K562 (cell line): ENCODE measurements around the gene HSPE1. TPM values are rescaled to one million over a fixed set of nuclear protein-coding genes. Genes with fewer than 3 reads are reported as not detected.

ENCODE experiments used
- CBX1 ChIP-seq: sonication (generic); IDR thresholded peaks from 2 replicates; pipeline ENCODE4 v1.6.1; 2016; ENCODE audit warnings: antibody characterized with exemption, low read depth, mild to moderate bottlenecking
- FOXJ3 ChIP-seq: sonication (generic); formaldehyde crosslinking; IDR thresholded peaks from 2 replicates; pipeline ENCODE4 v1.4.0; 2020; ENCODE audit warnings: mild to moderate bottlenecking, missing genetic modification reagents
- GABPB2 ChIP-seq: fragments of 250-450 bp; sonication (Bioruptor Pico); conservative IDR thresholded peaks from 2 replicates; pipeline ENCODE4 v1.5.1; 2021; ENCODE audit warnings: mild to moderate bottlenecking
- HDAC2 ChIP-seq: fragments of 450-650 bp; IDR thresholded peaks from 2 replicates; pipeline ENCODE4 v1.6.1; 2016; ENCODE audit warnings: mild to moderate bottlenecking
- MXI1 ChIP-seq: IDR thresholded peaks from 2 replicates; pipeline ENCODE4 v1.6.1; 2011; ENCODE audit warnings: low read depth, mild to moderate bottlenecking, improper control_type of control experiment, low read length
- MYNN ChIP-seq, 2 experiments: sonication (generic); formaldehyde crosslinking in 1 of 2; IDR thresholded peaks; 2 replicates each; pipeline versions ENCODE4 v1.5.0 to v1.6.1; 2016 to 2020; ENCODE audit warnings: antibody characterized with exemption in 1 of 2, missing genetic modification reagents in 1 of 2
- PURB ChIP-seq: sonication (generic); formaldehyde crosslinking; IDR thresholded peaks from 2 replicates; pipeline ENCODE4 v1.9.0; 2021; ENCODE audit warnings: low read depth, mild to moderate bottlenecking, missing genetic modification reagents
- RFX5 ChIP-seq: IDR thresholded peaks from 2 replicates; pipeline ENCODE4 v1.6.1; 2011; ENCODE audit warnings: low read depth, mild to moderate bottlenecking, improper control_type of control experiment, low read length
- SMARCA5 ChIP-seq: fragments of 450-650 bp; IDR thresholded peaks from 2 replicates; pipeline ENCODE4 v1.6.1; 2016
- ZNF253 ChIP-seq: fragments of 250-450 bp; sonication (Bioruptor Pico); conservative IDR thresholded peaks from 2 replicates; pipeline ENCODE4 v1.6.1; 2021; ENCODE audit warnings: mild to moderate bottlenecking
- ZNF347 ChIP-seq: fragments of 450-650 bp; formaldehyde crosslinking; IDR thresholded peaks from 2 replicates; pipeline ENCODE4 v1.4.0; 2020; ENCODE audit warnings: low read depth, mild to moderate bottlenecking, moderate library complexity
- ZNF778 ChIP-seq: fragments of 450-650 bp; formaldehyde crosslinking; IDR thresholded peaks from 2 replicates; pipeline ENCODE4 v1.4.0; 2020; ENCODE audit warnings: mild to moderate bottlenecking, moderate library complexity
- polyA plus RNA-seq, 8 experiments: library from polyadenylated mRNA; depleted of rRNA in 4 of 8; stranded (reverse) in 5 of 8; unstranded in 3 of 8; fragments of >200 nt; fragmentation: Nextera tagmentation in 2 of 8; fragmentation: Illumina TruSeq in 1 of 8; extraction: Ambion mirVana in 2 of 8; extraction: Trizol in 1 of 8; gene quantifications; 2 replicates each; pipeline versions ENCODE4 v1.2.1 to v1.2.3, GENCODE V29; 2011 to 2014; ENCODE audit warnings: inconsistent platforms in 1 of 8, missing spikeins in 1 of 8
- total RNA-seq, 7 experiments: library from RNA; depleted of rRNA in 6 of 7; stranded (reverse); fragments of >200 nt in 6 of 7; fragmentation: Illumina TruSeq in 2 of 7; extraction: Trizol in 2 of 7; gene quantifications; 2 replicates each; pipeline versions ENCODE4 v1.2.1 to v1.2.3, GENCODE V29; 2011 to 2021; ENCODE audit warnings: low replicate concordance in 1 of 7
- TF ChIP-seq, protein P1 (sequence below), 2 experiments: fragments of 450-650 bp; conservative IDR thresholded peaks; 2 replicates each; pipeline ENCODE4 v1.6.1; 2017; ENCODE audit warnings: mild to moderate bottlenecking in 2 of 2, moderate library complexity in 2 of 2
- TF ChIP-seq, protein P2 (sequence below): fragments of 450-650 bp; IDR thresholded peaks from 2 replicates; pipeline ENCODE4 v1.6.1; 2016; ENCODE audit warnings: mild to moderate bottlenecking, moderate library complexity
- TF ChIP-seq, protein P3 (sequence below): sonication (generic); formaldehyde crosslinking; IDR thresholded peaks from 2 replicates; pipeline ENCODE4 v1.9.0; 2022; ENCODE audit warnings: mild to moderate bottlenecking, missing genetic modification reagents

HSPE1 gene
- total and polyA plus RNA-seq, 9 of the 15 experiments (the other 6 are each of a cell fraction or from before 2014, with no cell fraction given) = 223 to 1,007 (median 612) TPM

DNA sequence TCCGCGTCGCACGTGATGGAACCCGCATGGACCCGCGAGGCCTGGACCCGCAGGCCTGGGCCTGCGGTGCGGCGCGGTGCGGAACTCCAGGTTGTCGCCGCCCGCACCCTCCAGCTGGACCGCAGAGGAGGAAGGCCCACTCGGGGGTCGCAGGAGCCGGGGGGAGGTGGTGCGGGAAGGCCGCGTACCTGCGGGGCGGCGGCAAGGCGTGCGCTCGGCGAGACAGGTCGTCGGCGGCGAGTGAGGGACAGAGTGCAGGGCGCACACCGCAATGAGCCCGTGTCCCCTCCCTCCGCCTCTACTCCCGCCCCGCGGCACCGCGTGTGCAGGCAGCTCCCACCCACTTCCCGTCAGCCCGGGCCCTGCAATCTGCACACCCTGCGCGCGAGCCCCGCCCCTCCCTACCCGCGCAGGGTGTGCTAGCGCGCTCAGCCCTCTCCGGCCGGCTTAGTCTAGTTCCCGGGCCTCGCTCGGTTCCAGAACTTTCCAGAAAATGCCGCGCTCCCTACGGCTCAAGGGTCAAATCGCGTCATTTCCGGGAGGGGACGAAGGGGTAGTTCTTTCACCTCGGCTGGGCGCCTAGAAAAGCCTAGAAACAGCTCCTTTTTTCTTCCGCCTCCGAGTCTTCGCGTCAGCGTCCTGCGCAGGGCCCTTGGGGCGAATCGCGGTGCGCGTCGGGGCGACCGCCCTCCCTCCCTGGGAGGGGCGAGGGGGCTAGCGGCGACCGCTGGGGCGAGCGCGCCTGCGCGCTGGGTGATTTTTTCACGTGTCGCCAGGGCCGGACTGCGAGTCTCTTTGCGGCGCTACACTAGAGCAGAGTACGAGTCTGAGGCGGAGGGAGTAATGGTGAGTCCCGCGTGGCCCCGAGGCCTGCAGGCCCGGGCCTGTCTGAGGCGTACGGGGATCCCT is at the start of gene HSPE1, which contains the start of gene HSPD1 (continued):
- TF ChIP-seq, protein P1, sequence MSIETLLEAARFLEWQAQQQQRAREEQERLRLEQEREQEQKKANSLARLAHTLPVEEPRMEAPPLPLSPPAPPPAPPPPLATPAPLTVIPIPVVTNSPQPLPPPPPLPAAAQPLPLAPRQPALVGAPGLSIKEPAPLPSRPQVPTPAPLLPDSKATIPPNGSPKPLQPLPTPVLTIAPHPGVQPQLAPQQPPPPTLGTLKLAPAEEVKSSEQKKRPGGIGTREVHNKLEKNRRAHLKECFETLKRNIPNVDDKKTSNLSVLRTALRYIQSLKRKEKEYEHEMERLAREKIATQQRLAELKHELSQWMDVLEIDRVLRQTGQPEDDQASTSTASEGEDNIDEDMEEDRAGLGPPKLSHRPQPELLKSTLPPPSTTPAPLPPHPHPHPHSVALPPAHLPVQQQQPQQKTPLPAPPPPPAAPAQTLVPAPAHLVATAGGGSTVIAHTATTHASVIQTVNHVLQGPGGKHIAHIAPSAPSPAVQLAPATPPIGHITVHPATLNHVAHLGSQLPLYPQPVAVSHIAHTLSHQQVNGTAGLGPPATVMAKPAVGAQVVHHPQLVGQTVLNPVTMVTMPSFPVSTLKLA (conservative IDR thresholded peaks at IDR 0.05) = peak; percentile 98 to 99
- TF ChIP-seq MXI1 = peak; percentile 54; the same call in 1 of the 2 replicates
- no peak for TF ChIP-seq GABPB2 (CRISPR knock-in tag)
- no peak for TF ChIP-seq PURB (CRISPR knock-in tag)
- TF ChIP-seq ZNF253 (CRISPR knock-in tag) = no peak
- TF ChIP-seq, protein P2, sequence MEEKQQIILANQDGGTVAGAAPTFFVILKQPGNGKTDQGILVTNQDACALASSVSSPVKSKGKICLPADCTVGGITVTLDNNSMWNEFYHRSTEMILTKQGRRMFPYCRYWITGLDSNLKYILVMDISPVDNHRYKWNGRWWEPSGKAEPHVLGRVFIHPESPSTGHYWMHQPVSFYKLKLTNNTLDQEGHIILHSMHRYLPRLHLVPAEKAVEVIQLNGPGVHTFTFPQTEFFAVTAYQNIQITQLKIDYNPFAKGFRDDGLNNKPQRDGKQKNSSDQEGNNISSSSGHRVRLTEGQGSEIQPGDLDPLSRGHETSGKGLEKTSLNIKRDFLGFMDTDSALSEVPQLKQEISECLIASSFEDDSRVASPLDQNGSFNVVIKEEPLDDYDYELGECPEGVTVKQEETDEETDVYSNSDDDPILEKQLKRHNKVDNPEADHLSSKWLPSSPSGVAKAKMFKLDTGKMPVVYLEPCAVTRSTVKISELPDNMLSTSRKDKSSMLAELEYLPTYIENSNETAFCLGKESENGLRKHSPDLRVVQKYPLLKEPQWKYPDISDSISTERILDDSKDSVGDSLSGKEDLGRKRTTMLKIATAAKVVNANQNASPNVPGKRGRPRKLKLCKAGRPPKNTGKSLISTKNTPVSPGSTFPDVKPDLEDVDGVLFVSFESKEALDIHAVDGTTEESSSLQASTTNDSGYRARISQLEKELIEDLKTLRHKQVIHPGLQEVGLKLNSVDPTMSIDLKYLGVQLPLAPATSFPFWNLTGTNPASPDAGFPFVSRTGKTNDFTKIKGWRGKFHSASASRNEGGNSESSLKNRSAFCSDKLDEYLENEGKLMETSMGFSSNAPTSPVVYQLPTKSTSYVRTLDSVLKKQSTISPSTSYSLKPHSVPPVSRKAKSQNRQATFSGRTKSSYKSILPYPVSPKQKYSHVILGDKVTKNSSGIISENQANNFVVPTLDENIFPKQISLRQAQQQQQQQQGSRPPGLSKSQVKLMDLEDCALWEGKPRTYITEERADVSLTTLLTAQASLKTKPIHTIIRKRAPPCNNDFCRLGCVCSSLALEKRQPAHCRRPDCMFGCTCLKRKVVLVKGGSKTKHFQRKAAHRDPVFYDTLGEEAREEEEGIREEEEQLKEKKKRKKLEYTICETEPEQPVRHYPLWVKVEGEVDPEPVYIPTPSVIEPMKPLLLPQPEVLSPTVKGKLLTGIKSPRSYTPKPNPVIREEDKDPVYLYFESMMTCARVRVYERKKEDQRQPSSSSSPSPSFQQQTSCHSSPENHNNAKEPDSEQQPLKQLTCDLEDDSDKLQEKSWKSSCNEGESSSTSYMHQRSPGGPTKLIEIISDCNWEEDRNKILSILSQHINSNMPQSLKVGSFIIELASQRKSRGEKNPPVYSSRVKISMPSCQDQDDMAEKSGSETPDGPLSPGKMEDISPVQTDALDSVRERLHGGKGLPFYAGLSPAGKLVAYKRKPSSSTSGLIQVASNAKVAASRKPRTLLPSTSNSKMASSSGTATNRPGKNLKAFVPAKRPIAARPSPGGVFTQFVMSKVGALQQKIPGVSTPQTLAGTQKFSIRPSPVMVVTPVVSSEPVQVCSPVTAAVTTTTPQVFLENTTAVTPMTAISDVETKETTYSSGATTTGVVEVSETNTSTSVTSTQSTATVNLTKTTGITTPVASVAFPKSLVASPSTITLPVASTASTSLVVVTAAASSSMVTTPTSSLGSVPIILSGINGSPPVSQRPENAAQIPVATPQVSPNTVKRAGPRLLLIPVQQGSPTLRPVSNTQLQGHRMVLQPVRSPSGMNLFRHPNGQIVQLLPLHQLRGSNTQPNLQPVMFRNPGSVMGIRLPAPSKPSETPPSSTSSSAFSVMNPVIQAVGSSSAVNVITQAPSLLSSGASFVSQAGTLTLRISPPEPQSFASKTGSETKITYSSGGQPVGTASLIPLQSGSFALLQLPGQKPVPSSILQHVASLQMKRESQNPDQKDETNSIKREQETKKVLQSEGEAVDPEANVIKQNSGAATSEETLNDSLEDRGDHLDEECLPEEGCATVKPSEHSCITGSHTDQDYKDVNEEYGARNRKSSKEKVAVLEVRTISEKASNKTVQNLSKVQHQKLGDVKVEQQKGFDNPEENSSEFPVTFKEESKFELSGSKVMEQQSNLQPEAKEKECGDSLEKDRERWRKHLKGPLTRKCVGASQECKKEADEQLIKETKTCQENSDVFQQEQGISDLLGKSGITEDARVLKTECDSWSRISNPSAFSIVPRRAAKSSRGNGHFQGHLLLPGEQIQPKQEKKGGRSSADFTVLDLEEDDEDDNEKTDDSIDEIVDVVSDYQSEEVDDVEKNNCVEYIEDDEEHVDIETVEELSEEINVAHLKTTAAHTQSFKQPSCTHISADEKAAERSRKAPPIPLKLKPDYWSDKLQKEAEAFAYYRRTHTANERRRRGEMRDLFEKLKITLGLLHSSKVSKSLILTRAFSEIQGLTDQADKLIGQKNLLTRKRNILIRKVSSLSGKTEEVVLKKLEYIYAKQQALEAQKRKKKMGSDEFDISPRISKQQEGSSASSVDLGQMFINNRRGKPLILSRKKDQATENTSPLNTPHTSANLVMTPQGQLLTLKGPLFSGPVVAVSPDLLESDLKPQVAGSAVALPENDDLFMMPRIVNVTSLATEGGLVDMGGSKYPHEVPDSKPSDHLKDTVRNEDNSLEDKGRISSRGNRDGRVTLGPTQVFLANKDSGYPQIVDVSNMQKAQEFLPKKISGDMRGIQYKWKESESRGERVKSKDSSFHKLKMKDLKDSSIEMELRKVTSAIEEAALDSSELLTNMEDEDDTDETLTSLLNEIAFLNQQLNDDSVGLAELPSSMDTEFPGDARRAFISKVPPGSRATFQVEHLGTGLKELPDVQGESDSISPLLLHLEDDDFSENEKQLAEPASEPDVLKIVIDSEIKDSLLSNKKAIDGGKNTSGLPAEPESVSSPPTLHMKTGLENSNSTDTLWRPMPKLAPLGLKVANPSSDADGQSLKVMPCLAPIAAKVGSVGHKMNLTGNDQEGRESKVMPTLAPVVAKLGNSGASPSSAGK = peak; percentile 80
- TF ChIP-seq HDAC2 = no peak
- TF ChIP-seq CBX1 = no peak
- TF ChIP-seq, protein P3, sequence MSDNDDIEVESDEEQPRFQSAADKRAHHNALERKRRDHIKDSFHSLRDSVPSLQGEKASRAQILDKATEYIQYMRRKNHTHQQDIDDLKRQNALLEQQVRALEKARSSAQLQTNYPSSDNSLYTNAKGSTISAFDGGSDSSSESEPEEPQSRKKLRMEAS (CRISPR knock-in tag) = peak; percentile 89
- TF ChIP-seq ZNF778 (CRISPR knock-in tag) = no peak
- no peak for TF ChIP-seq ZNF347 (CRISPR knock-in tag)
- no peak for TF ChIP-seq FOXJ3
- TF ChIP-seq RFX5 = no peak
- no peak for TF ChIP-seq MYNN (IDR thresholded peaks at IDR 0.05)
- TF ChIP-seq MYNN (CRISPR knock-in tag; IDR thresholded peaks at IDR 0.05) = no peak
- no peak for TF ChIP-seq SMARCA5
